NCI-H2227 (cell line): ENCODE measurements around the gene SEPTIN11.

Source experiments
- DNase-seq: peaks from one replicate; lab custom pipeline; 2025; ENCODE audit not compliant: unreplicated experiment; lab: John Stamatoyannopoulos, UW

The SEPTIN11 gene

DNA sequence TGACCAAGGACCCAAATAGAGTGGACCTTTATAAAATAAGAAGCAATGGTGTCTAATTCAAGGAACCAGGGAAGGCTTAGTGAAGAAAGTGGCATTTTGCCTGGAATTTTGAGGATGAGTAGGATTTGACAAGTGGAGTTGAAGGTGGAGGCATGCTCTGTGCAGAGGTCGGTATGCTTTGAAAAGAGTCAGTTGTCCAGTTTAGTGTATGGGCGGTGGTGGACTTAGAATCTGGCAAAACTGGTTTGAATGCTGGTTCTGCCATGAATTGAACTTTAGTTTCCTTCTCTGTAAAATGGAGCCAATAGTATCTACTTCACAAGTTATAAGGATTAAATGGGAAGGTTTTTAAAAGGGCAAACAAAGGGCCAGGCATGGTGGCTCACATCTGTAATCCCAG lies 29.7 kb downstream of the SEPTIN11 start:
- DNase-seq = no peak

DNA sequence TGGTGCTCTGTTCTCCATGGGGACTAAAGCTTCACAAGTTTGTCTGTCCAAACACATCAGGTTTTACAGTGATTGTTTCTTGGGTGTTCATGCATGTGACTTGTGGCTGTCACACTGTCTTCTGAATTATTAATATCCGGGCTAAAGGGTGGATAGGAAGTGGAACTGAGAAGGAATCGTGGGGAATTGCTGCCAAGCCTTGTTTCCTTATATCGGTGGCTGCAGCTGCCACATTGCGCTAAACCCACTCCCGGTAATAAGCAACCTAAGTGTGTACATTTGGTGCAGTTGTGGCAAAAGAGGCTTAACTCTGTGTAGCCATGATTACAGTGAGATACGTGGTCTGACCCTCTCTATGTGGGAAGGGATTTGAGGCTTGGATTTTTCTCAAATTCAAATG lies 30.7 kb downstream of the SEPTIN11 start:
- DNase-seq = no peak

DNA sequence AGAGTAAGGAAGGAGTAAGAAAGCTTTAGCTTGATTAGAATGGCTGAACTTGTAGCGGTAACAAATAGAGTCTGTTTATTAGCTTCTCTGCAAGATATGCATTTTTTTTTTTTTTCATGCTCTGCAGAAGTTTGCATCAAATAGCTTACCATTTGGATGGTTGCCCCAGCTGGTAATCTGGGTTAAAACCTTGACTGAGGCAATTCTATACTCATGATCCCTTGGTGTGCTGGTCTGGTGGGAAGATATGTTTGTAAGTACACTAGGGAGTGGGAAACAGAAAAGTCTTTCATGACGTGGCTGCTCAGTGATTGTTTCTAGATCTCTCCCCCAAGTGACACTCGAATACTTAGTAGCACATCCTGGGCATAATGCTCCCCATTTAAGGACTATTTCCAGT lies 32.1 kb downstream of the SEPTIN11 start:
- DNase-seq = no peak

DNA sequence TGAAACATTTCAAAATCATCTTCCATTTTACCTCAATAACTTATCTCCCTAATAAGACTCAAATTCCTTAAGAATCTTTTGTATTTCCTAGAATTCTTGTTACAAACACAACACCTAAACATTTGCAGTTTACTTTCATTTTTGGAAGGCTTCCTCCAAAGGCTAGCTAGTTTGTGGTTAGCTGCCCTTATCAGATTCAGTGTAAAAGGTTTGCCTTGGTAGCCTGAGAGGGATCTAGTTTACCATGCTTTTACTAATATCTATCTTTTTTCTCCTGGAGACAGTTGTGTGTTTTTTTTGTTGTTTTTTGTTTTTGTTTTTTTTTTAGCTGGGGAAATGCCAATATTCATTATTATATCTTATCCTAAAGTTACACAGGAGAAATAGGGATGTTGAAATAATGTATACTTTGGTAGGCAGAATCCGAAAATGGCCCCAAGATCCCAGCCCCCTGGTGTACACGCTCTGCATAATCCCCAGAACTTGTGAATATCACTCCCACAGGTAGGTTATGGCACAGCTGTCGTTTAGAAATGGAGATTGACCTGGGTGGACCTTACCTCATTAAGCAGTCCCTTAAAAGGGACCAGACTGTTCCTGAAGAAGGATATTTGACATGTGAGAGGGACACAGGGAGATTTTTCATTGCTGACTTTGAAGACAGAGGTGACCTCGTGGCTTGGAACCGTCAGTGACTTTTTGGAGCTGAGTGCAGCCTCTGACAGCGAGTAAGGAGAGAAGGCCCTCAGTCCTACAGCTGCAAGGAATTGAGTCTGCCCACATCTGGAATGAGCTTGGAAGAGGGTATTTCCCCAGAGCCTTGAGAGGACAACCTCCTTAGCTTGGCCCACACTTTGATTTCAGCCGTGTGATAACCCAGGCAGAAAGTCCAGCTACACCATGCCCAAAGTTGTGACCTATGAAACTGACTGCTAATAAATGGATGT lies 33.4 kb downstream of the SEPTIN11 start:
- DNase-seq = no peak

DNA sequence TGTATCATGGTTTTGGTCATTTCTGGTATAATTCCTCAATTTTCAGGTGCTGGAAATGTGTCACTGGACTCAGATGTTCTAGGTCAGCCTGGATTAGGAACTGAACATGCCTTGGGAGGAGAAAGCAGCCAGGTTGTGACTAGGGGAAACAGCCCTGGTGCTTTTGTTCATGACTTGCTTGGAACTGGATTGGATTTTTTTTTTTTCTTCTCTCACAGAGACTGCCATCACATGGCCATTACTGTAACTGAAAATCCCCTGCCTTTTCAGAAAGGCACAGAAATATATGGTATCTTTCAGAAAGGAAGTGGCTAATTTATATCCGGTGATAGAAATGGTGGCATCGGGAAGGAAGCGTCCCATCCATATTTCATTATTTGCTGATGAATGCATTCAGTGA lies 34.6 kb downstream of the SEPTIN11 start:
- DNase-seq = no peak

DNA sequence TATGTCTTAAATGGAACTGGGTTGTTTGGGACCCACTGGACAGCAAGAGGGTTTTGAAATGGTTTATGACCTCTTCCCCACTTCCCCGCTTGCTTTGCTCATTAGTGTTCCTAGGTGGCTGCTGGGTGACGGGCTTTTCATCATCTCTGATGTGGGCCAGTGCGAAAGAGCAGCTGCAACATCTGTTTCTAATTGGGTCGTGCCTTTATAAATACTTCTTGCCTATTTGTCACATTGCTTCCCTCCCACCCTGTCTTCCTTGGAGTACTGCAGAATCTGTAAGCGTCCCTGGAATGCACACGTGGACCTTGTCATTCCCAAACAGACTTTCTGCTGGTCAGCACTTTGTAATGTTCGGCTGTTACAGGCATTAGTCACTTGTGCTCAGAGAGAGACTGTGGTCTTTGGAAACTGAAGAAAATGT lies 35.2 kb downstream of the SEPTIN11 start:
- no peak for DNase-seq

DNA sequence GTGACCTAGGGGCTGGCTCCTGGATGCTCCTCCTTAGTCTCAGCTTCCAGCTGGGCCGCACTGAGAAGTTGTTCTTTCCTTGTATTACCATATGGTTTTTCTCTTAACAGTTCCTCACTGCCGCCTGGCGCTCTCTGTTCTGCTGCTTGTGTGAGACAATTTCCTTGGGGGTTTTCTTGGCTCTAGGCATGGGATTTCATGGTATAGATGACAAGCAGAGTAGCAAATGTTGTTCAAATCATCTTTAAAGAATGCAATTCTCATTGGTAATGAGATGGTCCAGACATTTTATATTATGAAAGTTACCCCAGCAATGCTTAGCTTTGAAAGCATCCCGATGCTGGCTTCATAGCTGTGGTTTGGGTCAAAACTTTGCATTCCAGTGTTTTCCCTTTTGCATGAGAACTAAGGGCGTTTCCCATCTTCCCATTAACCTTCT lies 37.6 kb downstream of the SEPTIN11 start:
- no peak for DNase-seq

DNA sequence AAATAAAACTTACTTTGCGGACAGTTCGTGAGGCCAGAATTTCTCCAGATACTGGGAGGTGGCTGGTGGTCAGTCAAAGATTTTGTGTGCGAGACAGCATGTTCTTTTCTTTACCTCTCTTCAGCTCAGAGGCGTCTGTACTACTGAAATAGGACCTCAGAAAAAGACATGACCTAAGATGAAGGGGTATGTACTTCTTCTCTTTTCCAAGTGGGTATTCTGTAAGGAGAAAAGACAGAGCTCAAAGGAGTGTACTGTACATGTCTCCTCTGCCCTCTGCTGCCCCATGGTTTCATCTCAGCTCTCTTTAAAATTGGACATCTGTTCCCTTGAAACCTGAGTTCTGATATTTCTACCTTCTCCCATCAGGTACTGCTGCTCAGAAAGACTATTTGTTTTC lies 38.1 kb downstream of the SEPTIN11 start:
- no peak for DNase-seq

DNA sequence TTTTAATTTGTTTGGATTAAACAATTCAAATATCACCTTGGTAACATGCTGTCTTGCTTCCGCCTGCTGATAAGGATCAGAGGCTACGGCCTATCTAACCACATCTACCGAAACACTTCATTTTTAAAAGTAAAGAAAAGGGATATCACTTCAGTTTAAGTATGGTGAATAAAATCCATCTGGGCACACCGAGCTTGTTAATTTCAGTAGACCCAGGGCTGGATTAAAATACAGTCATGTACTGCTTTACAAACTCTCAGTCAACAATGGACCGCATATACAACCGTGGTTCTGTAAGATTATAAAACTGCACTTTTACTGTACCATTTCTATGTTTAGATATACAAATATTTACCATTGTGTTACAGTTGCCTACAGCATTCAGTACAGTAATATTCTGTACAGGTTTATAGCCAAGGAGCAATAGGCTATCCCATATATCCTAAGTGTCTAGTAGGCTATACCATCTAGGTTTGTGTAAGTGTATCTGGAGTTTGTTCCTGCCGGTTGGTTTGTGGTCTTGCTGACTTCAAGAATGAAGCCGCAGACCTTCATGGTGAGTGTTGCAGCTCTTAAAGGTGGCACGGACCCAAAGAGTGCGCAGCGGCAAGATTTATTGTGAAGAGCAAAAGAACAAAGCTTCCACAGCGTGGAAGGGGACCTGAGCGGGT lies 40.0 kb downstream of the SEPTIN11 start:
- DNase-seq = no peak

DNA sequence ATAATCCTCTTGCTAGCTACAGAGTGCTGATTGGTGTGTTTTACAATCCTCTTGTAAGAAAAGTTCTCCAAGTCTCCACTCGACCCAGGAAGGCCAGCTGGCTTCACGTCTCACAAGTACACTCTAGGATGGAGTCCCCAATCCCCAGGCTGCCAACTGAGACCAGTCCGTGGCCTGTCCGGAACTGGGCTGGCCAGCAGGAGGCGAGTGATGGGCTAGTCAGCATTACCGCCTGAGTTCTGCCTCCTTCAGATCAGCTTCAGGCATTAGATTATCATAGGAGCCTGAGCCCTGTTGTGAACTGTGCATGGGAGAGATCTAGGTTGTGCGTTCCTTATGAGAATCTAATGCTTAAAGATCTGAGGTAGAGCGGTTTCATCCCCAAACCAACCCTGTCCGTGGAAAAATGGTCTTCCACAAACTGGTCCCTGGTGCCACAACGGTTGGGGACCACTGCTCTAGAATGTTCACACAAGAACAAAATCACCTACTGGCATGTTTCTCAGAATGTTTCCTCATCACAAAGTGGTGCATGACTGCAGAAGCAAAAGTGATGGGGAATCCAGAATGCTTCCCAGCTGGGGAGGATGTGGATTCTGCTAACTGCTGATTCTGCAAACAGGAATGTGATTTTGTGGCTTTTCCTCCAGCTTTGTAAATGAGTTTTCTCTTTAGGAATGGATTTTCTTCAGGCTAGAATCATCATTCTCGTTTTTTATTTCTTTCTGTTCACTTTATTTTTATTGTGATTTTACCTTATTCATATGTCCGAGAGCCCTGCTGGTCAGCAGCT lies 40.9 kb downstream of the SEPTIN11 start:
- DNase-seq = no peak

DNA sequence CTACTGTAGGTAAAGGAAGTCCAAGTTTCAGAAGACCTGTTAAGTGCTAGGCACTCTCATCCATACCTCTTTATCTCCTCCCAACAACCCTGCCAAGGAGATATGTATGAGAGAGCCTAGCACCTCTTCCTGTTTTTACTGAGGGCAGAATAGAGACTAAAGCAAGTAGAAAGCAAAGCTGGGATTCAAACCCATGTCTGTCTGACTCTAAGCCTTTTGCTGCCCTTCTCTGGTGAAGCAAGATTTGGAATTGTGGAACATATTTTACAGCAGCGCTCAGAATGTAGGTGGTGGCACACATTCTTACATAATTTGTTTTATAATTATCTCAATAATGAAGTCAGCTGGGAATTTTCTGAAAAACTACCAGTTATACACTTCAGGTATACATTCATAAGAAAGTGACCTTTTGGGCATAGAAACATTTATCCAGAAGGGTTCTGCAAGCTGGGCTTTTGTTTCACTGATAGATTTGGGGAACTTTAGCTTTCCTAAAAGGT lies 41.7 kb downstream of the SEPTIN11 start:
- DNase-seq = no peak

DNA sequence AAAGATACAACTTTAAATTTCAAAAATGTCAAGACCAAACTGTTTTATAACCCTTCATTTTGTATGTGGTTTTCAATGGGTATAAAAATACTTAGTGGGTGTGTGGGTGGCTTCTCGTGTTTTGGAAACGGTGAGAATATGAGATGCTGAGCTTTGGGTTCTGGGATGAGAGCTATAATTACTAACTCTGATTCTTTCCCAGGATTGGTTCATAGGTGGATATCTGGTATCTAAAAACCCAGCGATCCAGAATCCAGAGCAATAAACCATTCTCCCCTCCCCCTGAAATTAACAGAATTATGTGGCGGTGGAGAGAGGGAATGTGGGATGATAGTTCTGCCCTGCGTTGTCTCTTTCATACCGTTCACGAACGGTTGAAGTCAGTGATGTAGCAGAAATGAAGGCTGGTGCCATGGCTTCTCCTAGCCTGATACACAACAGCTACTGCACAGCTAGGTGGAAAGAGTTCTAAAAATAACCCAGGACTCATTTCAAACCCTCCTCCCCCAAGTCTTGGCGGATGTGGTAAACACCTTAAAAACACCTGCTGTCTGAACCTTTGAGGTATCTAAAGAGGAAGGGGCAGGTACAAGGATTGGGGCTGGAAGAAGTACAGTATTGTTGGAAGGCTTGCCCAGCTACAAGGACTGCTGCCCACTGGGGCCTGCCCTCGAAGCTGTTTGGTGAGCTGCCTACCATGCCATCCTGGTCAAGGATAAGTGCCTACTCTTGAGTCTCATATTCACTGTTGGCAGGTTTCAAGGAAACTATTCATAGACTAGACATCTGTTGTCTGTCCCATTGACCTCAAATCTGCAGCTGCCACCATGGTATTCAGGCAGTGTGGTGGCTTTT lies 44.5 kb downstream of the SEPTIN11 start:
- DNase-seq = no peak

DNA sequence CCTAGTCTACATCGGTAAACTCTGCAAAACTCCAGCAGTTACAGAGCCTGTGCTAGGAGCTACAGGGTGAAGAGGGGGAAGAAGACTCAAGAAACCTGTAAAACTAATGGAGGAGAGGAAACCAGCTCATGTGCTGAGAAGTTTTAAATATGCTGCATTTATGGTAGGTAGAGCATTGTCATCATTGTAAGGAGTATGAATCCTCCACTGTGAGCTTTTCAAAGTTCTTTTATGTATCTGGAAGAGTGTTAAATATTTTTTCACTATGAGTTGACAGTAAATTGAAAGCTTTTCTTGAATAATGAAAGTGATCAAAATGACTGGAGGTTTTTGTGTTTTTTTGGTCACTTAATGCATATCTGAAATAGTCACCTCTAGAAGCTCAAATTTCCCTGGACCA lies 46.2 kb downstream of the SEPTIN11 start:
- DNase-seq = no peak

DNA sequence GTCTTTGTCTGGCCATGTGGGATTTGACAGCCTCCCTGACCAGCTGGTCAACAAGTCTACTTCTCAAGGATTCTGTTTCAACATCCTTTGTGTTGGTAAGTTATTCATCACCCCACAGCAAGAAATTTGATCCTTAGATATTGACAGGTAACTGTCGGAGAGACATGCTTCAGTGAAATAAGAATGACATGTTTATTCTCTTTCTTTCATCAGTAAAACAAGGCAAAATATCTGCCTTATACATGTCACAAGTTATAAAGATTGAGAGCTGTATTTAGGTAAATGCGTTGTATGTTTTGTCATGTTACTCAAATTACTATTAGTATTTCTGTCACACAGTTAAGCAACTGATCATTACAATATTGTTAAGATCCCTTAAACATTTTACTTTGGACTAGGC lies 46.9 kb downstream of the SEPTIN11 start:
- no peak for DNase-seq

DNA sequence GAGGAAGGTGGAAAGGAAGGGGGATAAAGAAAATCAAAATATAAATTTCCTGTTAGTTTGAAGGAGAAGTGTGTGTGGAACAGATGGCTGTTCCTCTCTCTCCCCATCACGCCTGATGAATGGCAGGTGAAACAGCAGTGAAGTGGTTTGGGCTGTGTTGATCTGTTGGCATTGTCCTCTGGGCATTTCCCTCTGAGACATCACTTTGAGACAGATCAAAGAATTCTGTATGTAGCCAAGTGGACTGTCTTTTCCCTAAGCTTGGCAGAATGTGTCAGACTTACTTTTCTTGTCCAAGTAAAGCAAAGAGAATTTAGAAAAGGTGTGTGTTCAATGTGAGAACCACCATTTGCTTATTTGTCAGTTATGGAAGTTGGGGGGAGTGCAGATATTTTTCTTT lies 47.5 kb downstream of the SEPTIN11 start:
- no peak for DNase-seq

DNA sequence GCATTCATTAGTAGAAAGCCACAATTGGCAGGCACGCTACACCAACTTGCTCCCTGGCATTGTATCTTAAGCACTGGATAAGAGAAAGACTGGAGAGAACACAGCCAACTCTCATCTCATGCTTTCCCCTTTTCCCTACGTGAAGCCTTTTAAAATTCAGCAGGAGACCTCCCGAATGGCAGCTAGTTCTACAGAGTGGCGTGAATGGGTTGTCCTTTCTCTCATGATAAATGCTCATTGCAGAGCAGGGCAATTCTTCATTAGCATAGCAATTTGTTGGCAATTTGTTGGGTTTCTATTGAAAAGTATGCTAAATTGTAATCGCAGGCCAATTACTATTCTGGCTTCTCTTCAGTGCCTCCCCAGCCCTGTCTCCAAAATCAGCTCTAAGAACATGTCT lies 48.0 kb downstream of the SEPTIN11 start:
- no peak for DNase-seq

DNA sequence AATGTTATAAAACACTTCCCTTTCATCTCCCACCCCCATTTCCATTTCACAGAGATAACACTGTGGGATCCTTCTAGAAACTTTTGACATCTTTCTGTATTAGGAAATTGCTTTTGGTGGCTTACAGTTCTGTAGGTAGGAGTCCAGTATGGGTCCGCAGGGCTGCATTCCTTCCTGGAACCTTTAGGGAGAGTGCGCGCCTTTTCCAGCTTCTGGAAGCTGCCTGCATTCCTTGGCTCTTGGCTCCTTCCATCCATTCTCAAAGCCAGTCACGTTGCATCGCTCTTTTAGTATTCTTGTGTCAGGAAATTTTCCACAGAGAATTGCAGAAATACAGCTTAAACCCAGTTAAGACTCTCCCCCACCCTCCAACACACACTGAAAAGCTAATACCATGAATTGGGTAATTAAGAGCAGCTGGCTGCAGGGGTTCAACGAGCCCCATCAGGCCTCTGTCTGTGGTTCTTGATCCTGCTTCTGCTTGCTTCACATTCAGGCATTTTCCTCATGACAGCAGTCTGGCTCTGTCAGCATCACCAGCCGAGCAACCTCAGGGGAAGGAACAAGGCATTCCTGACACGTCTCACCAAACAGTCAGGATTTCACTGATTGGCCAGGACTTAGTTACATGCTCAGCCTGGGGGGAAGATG lies 48.8 kb downstream of the SEPTIN11 start:
- DNase-seq = no peak
